Measurements from ENCODE around the gene ITPR3.

Gene ITPR3

GRCh38 chr6:33578164-33578563 is 43.0 kb upstream of the ITPR3 start:
- Histone ChIP-seq H2AFZ (ENCODE audit: low read length) (no peak overlapping the region), H3K36me3 (ENCODE audit: insufficient read depth, low read length) (peaks cover 32% of the 10 kb centered on the region; the same call in 1 of the 2 replicates), H3K4me3 (ENCODE audit: low read depth, low read length, poor library complexity, severe bottlenecking) (peak overlapping the region; percentile 98), H3K9me3 (ENCODE audit: low read length) (no peaks in the 10 kb centered on the region), H3K9ac (ENCODE audit: low read length) (peak overlapping the region; percentile 96), H3F3A (ENCODE audit: insufficient read depth, low read length) (no peaks in the 10 kb centered on the region), H4K20me1 (ENCODE audit: insufficient read depth, low read length) (no peaks in the 10 kb centered on the region), H3K27me3 (ENCODE audit: insufficient read depth, low read length) (no peaks in the 10 kb centered on the region), H3K27ac (ENCODE audit: low read depth, low read length, poor library complexity, severe bottlenecking) (peak overlapping the region; percentile 83), H3K4me2 (ENCODE audit: low read length) (peak overlapping the region; percentile 95), H3K79me2 (ENCODE audit: insufficient read depth, low read length) (peaks cover 7% of the 10 kb centered on the region), H3K4me1 (ENCODE audit: insufficient read depth, low read length, severe bottlenecking) (peaks cover 23% of the 10 kb centered on the region), H3K9me2 (ENCODE audit: low read depth, low read length) (no peaks in the 10 kb centered on the region)
- TF ChIP-seq CTCF (IDR thresholded peaks at IDR 0.05; ENCODE audit: low read length) (no peak), EZH2 (IDR thresholded peaks at IDR 0.05; ENCODE audit: borderline replicate concordance, low read length) (no peak)

GRCh38 chr6:33578588-33579011 is 42.5 kb upstream of the ITPR3 start:
- peaks cover 7% of the 10 kb centered on the region for H3K79me2 ChIP-seq (ENCODE audit: insufficient read depth, low read length)
- no peak for TF ChIP-seq EZH2 (IDR thresholded peaks at IDR 0.05; ENCODE audit: borderline replicate concordance, low read length)
- TF ChIP-seq CTCF (IDR thresholded peaks at IDR 0.05; ENCODE audit: low read length), result no peak
- H3K9ac ChIP-seq (ENCODE audit: low read length), result peak overlapping the region; percentile 96
- peaks cover 32% of the 10 kb centered on the region; the same call in 1 of the 2 replicates for H3K36me3 ChIP-seq (ENCODE audit: insufficient read depth, low read length)
- H3K9me3 ChIP-seq (ENCODE audit: low read length), result no peaks in the 10 kb centered on the region
- H3F3A ChIP-seq (ENCODE audit: insufficient read depth, low read length), result no peaks in the 10 kb centered on the region
- no peaks in the 10 kb centered on the region for H3K9me2 ChIP-seq (ENCODE audit: low read depth, low read length)
- H2AFZ ChIP-seq (ENCODE audit: low read length), result no peak overlapping the region
- H3K27ac ChIP-seq (ENCODE audit: low read depth, low read length, poor library complexity, severe bottlenecking), result peak overlapping the region; percentile 83
- H3K4me2 ChIP-seq (ENCODE audit: low read length), result peak overlapping the region; percentile 95
- no peaks in the 10 kb centered on the region for H3K27me3 ChIP-seq (ENCODE audit: insufficient read depth, low read length)
- H3K4me1 ChIP-seq (ENCODE audit: insufficient read depth, low read length, severe bottlenecking), result peaks cover 24% of the 10 kb centered on the region
- H4K20me1 ChIP-seq (ENCODE audit: insufficient read depth, low read length), result no peaks in the 10 kb centered on the region
- peak overlapping the region; percentile 98 for H3K4me3 ChIP-seq (ENCODE audit: low read depth, low read length, poor library complexity, severe bottlenecking)

- Histone ChIP-seq H2AFZ (ENCODE audit: low read length) (no peak within 1 kb of the TSS), H3K4me3 (ENCODE audit: low read depth, low read length, poor library complexity, severe bottlenecking) (peak within 1 kb of the TSS; percentile 98), H3K4me2 (ENCODE audit: low read length) (peak within 1 kb of the TSS; percentile 95), H3F3A (ENCODE audit: insufficient read depth, low read length) (no peaks in the 10 kb centered on the region), H3K9me3 (ENCODE audit: low read length) (no peaks in the 10 kb centered on the region), H3K79me2 (ENCODE audit: insufficient read depth, low read length) (peaks cover 7% of the 10 kb centered on the region), H3K4me1 (ENCODE audit: insufficient read depth, low read length, severe bottlenecking) (peaks cover 38% of the 10 kb centered on the region), H3K9me2 (ENCODE audit: low read depth, low read length) (no peaks in the 10 kb centered on the region), H3K27me3 (ENCODE audit: insufficient read depth, low read length) (no peaks in the 10 kb centered on the region), H3K36me3 (ENCODE audit: insufficient read depth, low read length) (peaks cover 22% of the 10 kb centered on the region; the same call in 1 of the 2 replicates), H3K9ac (ENCODE audit: low read length) (peak within 1 kb of the TSS; percentile 96), H4K20me1 (ENCODE audit: insufficient read depth, low read length) (no peaks in the 10 kb centered on the region), H3K27ac (ENCODE audit: low read depth, low read length, poor library complexity, severe bottlenecking) (peak within 1 kb of the TSS; percentile 83)
- no peak for TF ChIP-seq EZH2 (IDR thresholded peaks at IDR 0.05; ENCODE audit: borderline replicate concordance, low read length)
- TF ChIP-seq CTCF (IDR thresholded peaks at IDR 0.05; ENCODE audit: low read length), result peak; percentile 36; the same call in 1 of the 2 replicates
Measured at GRCh38 chr6:33579828-33580714, 41.1 kb upstream of the ITPR3 start, which contains the start of gene BAK1. Gene BAK1 (minus strand): TSS chr6:33580276. CDS start chr6:33577604, 2,672 bp downstream.
